Measurements from ENCODE around the gene UBAP1L. TPM values are rescaled to one million over a fixed set of nuclear protein-coding genes. Genes with fewer than 3 reads are reported as not detected.

The UBAP1L gene
- total and polyA plus RNA-seq, 2 experiments from 2014 or later, result 1.8 to 2.5 TPM

DNA sequence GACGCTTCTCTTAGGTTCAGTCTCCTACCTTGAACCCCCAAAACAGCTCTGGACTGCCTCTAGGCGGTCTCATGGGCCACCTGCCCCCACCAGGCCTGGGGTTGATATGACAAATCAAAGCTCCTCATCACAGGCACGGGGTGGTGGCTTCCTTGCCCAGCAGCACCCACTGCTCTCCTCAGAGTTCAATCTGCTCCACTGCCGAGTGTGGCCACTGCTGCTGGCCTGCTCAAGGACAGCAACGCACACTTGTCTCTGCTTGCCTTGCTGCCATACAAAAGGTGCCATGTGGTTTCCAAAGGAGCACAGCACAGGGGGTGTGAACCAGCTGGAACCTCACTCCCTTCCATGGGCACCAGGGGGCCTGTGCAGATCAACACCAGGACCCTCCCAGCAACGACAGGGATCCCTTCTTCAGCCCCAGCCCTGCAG lies 28.3 kb downstream of the UBAP1L start:
- Histone ChIP-seq H3K4me1 (ENCODE audit: insufficient read depth) (peaks cover 68% of the 10 kb centered on the region), H4K20me1 (ENCODE audit: insufficient read depth, poor library complexity, severe bottlenecking) (no peaks in the 10 kb centered on the region), H3K36me3 (replicated peaks; ENCODE audit: insufficient read depth, low read depth) (no peaks in the 10 kb centered on the region), H3K9me3 (ENCODE audit: low read depth) (no peaks in the 10 kb centered on the region), H3K79me2 (no peaks in the 10 kb centered on the region), H3K27me3 (no peaks in the 10 kb centered on the region), H3K4me2 (no peak overlapping the region), H3K27ac (peak overlapping the region; percentile 93), H3K4me3 (no peak overlapping the region), H3K9me2 (replicated peaks; ENCODE audit: insufficient read depth) (no peaks in the 10 kb centered on the region), H2AFZ (no peak overlapping the region)
- WGBS (ENCODE audit: low lambda C conversion rate, missing lambda C conversion rate), result 81% methylated on average over 6 of the region's 6 CpGs
- no peak for TF ChIP-seq EZH2 (IDR thresholded peaks at IDR 0.05; ENCODE audit: borderline replicate concordance)
- TF ChIP-seq, protein P1, sequence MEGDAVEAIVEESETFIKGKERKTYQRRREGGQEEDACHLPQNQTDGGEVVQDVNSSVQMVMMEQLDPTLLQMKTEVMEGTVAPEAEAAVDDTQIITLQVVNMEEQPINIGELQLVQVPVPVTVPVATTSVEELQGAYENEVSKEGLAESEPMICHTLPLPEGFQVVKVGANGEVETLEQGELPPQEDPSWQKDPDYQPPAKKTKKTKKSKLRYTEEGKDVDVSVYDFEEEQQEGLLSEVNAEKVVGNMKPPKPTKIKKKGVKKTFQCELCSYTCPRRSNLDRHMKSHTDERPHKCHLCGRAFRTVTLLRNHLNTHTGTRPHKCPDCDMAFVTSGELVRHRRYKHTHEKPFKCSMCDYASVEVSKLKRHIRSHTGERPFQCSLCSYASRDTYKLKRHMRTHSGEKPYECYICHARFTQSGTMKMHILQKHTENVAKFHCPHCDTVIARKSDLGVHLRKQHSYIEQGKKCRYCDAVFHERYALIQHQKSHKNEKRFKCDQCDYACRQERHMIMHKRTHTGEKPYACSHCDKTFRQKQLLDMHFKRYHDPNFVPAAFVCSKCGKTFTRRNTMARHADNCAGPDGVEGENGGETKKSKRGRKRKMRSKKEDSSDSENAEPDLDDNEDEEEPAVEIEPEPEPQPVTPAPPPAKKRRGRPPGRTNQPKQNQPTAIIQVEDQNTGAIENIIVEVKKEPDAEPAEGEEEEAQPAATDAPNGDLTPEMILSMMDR (IDR thresholded peaks at IDR 0.05; ENCODE audit: poor library complexity), result peak; percentile 1
- no peak for TF ChIP-seq EZH2phosphoT487 (IDR thresholded peaks at IDR 0.05; ENCODE audit: low read depth, severe bottlenecking, unreplicated experiment)
- DNase-seq (ENCODE audit: low spot score), result peak; percentile 5

DNA sequence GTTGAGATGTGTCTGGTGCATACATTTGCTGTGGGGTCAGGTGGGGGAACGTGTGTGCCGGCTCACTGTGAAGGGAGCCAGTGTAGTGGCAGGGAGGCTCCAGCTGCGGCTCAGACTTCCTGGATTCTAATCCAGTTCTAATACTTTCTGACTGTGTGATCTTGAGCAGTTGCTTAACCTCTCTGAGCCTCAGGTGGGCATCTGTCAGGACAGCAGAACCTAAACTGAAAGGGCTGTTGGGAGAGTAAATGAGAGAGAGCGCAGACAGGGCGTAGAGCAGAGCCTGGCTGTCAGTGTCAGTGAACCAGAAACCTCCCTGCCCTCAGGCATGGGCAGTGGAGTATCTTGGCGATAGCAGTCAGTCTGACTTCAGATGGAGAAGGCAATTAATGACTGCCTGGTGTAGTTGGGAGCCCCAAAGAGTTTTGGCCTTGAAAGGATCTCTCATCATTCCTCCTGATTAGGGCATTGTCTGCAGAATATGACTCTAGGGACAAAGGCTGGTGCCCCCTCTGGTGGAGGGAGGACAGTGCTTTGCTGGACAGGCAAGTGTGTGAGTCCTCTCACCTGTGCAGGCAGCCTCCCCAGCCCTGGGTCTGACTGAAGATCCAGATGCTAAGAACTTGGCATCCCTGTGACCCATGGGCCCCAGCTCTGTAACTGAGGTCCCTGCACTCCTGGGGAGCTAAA lies 28.9 kb downstream of the UBAP1L start:
- no peaks in the 10 kb centered on the region for H3K79me2 ChIP-seq
- no peak overlapping the region for H2AFZ ChIP-seq
- H3K4me1 ChIP-seq (ENCODE audit: insufficient read depth), result peaks cover 66% of the 10 kb centered on the region
- H3K36me3 ChIP-seq (replicated peaks; ENCODE audit: insufficient read depth, low read depth), result no peaks in the 10 kb centered on the region
- DNase-seq (ENCODE audit: low spot score), result peak; percentile 8
- H3K4me2 ChIP-seq, result no peak overlapping the region
- no peak overlapping the region for H3K27ac ChIP-seq
- H3K4me3 ChIP-seq, result no peak overlapping the region
- H3K9me2 ChIP-seq (replicated peaks; ENCODE audit: insufficient read depth), result no peaks in the 10 kb centered on the region
- no peaks in the 10 kb centered on the region for H3K9me3 ChIP-seq (ENCODE audit: low read depth)
- WGBS (ENCODE audit: low lambda C conversion rate, missing lambda C conversion rate), result 86% methylated on average over 6 of the region's 6 CpGs
- no peak for TF ChIP-seq EZH2phosphoT487 (IDR thresholded peaks at IDR 0.05; ENCODE audit: low read depth, severe bottlenecking, unreplicated experiment)
- TF ChIP-seq, protein P1 (IDR thresholded peaks at IDR 0.05; ENCODE audit: poor library complexity), result peak; percentile 42
- no peak for TF ChIP-seq EZH2 (IDR thresholded peaks at IDR 0.05; ENCODE audit: borderline replicate concordance)
- no peaks in the 10 kb centered on the region for H3K27me3 ChIP-seq
- H4K20me1 ChIP-seq (ENCODE audit: insufficient read depth, poor library complexity, severe bottlenecking), result no peaks in the 10 kb centered on the region

GRCh38 chr15:65085207-65085753 lies 29.7 kb downstream of the UBAP1L start:
- Histone ChIP-seq H3K27me3 (no peaks in the 10 kb centered on the region), H3K9me2 (replicated peaks; ENCODE audit: insufficient read depth) (no peaks in the 10 kb centered on the region), H3K27ac (no peak overlapping the region), H3K36me3 (replicated peaks; ENCODE audit: insufficient read depth, low read depth) (no peaks in the 10 kb centered on the region), H3K4me2 (no peak overlapping the region), H3K4me3 (no peak overlapping the region), H3K79me2 (no peaks in the 10 kb centered on the region), H2AFZ (no peak overlapping the region), H3K4me1 (ENCODE audit: insufficient read depth) (peaks cover 64% of the 10 kb centered on the region), H3K9me3 (ENCODE audit: low read depth) (no peaks in the 10 kb centered on the region), H4K20me1 (ENCODE audit: insufficient read depth, poor library complexity, severe bottlenecking) (no peaks in the 10 kb centered on the region)
- TF ChIP-seq EZH2phosphoT487 (IDR thresholded peaks at IDR 0.05; ENCODE audit: low read depth, severe bottlenecking, unreplicated experiment) (no peak), EZH2 (IDR thresholded peaks at IDR 0.05; ENCODE audit: borderline replicate concordance) (no peak)
- TF ChIP-seq, protein P1 (IDR thresholded peaks at IDR 0.05; ENCODE audit: poor library complexity), result no peak
- WGBS (ENCODE audit: low lambda C conversion rate, missing lambda C conversion rate), result 79% methylated on average over 8 of the region's 8 CpGs
- no peak for DNase-seq (ENCODE audit: low spot score)

Measured in hepatocyte (in vitro differentiated cells).